ENCODE measurements around the gene MGST2.
"Not testable (repeated sequence)": the region's sequence is repeated elsewhere in the genome, so short reads cannot be mapped to it uniquely, and the experiment has no call there.

MGST2 gene

GRCh38 chr4:139630991-139631390 lies 34.6 kb upstream of the MGST2 start:
- Mint-ChIP-seq H3K4me1 (peaks cover 59% of the 10 kb centered on the region), H3K9me3 (peaks cover 26% of the 10 kb centered on the region), H3K4me3 (no peak overlapping the region), H3K27ac (no peak overlapping the region), H3K36me3 (ENCODE audit: low read depth) (peaks cover 16% of the 10 kb centered on the region), H3K27me3 (ENCODE audit: low read depth, poor library complexity) (no peaks in the 10 kb centered on the region)
- DNase-seq, result no peak
- no peak for TF ChIP-seq CTCF (IDR thresholded peaks at IDR 0.05)

- H3K4me1 Mint-ChIP-seq, result peaks cover 53% of the 10 kb centered on the region
- H3K36me3 Mint-ChIP-seq (ENCODE audit: low read depth), result peaks cover 16% of the 10 kb centered on the region
- peak overlapping the region; percentile 0 for H3K27ac Mint-ChIP-seq
- no peak overlapping the region for H3K4me3 Mint-ChIP-seq
- H3K9me3 Mint-ChIP-seq, result peaks cover 33% of the 10 kb centered on the region
- no peak for DNase-seq
- no peaks in the 10 kb centered on the region for H3K27me3 Mint-ChIP-seq (ENCODE audit: low read depth, poor library complexity)
- no peak for TF ChIP-seq CTCF (IDR thresholded peaks at IDR 0.05)
These were observed 33.8 kb upstream of the MGST2 start for GRCh38 chr4:139631791-139632190.

GRCh38 chr4:139632739-139633138 lies 32.9 kb upstream of the MGST2 start:
- not testable (repeated sequence) for H3K27me3 Mint-ChIP-seq (ENCODE audit: low read depth, poor library complexity); H3K4me3 Mint-ChIP-seq; DNase-seq; H3K27ac Mint-ChIP-seq
- peaks cover 53% of the 10 kb centered on the region for H3K4me1 Mint-ChIP-seq
- H3K9me3 Mint-ChIP-seq, result peaks cover 42% of the 10 kb centered on the region
- peaks cover 16% of the 10 kb centered on the region for H3K36me3 Mint-ChIP-seq (ENCODE audit: low read depth)

- peaks cover 47% of the 10 kb centered on the region for H3K9me3 Mint-ChIP-seq
These were observed 32.4 kb upstream of the MGST2 start for GRCh38 chr4:139633195-139633594.

GRCh38 chr4:139633661-139634060 lies 32.0 kb upstream of the MGST2 start:
- peaks cover 52% of the 10 kb centered on the region for H3K9me3 Mint-ChIP-seq
- peak overlapping the region; percentile 79 for H3K4me3 Mint-ChIP-seq
- TF ChIP-seq CTCF (IDR thresholded peaks at IDR 0.05), result peak; percentile 39
- DNase-seq, result no peak
- peak overlapping the region; percentile 35 for H3K27ac Mint-ChIP-seq
- H3K27me3 Mint-ChIP-seq (ENCODE audit: low read depth, poor library complexity), result no peaks in the 10 kb centered on the region
- H3K36me3 Mint-ChIP-seq (ENCODE audit: low read depth), result peaks cover 18% of the 10 kb centered on the region
- H3K4me1 Mint-ChIP-seq, result peaks cover 45% of the 10 kb centered on the region

More at GRCh38 chr4:139633195-139633594, 32.4 kb upstream of the MGST2 start:
- no peak for DNase-seq
- no peak overlapping the region for H3K27ac Mint-ChIP-seq
- H3K27me3 Mint-ChIP-seq (ENCODE audit: low read depth, poor library complexity), result no peaks in the 10 kb centered on the region
- peaks cover 50% of the 10 kb centered on the region for H3K4me1 Mint-ChIP-seq
- peak overlapping the region; percentile 79 for H3K4me3 Mint-ChIP-seq
- TF ChIP-seq CTCF (IDR thresholded peaks at IDR 0.05), result no peak
- H3K36me3 Mint-ChIP-seq (ENCODE audit: low read depth), result peaks cover 16% of the 10 kb centered on the region

GRCh38 chr4:139635966-139636365 lies 29.7 kb upstream of the MGST2 start:
- no peak overlapping the region for H3K27ac Mint-ChIP-seq
- no peak for DNase-seq
- H3K9me3 Mint-ChIP-seq, result peaks cover 64% of the 10 kb centered on the region
- no peak for TF ChIP-seq CTCF (IDR thresholded peaks at IDR 0.05)
- H3K36me3 Mint-ChIP-seq (ENCODE audit: low read depth), result peaks cover 16% of the 10 kb centered on the region
- H3K4me1 Mint-ChIP-seq, result peaks cover 23% of the 10 kb centered on the region
- H3K4me3 Mint-ChIP-seq, result no peak overlapping the region
- no peaks in the 10 kb centered on the region for H3K27me3 Mint-ChIP-seq (ENCODE audit: low read depth, poor library complexity)

- not testable (repeated sequence) for H3K27ac Mint-ChIP-seq; DNase-seq; H3K4me3 Mint-ChIP-seq; H3K27me3 Mint-ChIP-seq (ENCODE audit: low read depth, poor library complexity)
- Mint-ChIP-seq H3K4me1 (peaks cover 16% of the 10 kb centered on the region), H3K9me3 (peaks cover 53% of the 10 kb centered on the region), H3K36me3 (ENCODE audit: low read depth) (peaks cover 10% of the 10 kb centered on the region)
These were observed 27.3 kb upstream of the MGST2 start for GRCh38 chr4:139638306-139638705.

Measured in nephron progenitor cell (in vitro differentiated cells).